Right lobe of liver (tissue), 4 donors: ENCODE measurements around the gene ACTG2.

Experiments
- CTCF ChIP-seq, 4 donors: fragments of 200-600 bp in 3 of 4; fragments of 450-650 bp in 1 of 4; IDR thresholded peaks; one replicate each; pipeline versions ENCODE4 v1.5.1 to v1.8.0; 2016 to 2022; ENCODE audit warnings: antibody characterized with exemption in 4 of 4, mild to moderate bottlenecking in 2 of 4
- POLR2A ChIP-seq: fragments of 450-650 bp; IDR thresholded peaks from one replicate; pipeline ENCODE4 v1.6.1; 2017; ENCODE audit warnings: antibody characterized with exemption, mild to moderate bottlenecking
- donor health status: DM: no; HTN: no; CAD: no.
- donor health status: DM: no; HTN: no; CAD: no.
- donor health status: DM: no; HTN: yes; CAD: no.

GRCh38 chr2:73892631-73893329, at the start of gene ACTG2:
- TF ChIP-seq CTCF (IDR thresholded peaks at IDR 0.05), result no peak
- TF ChIP-seq POLR2A, result no peak
